HG03521 (cell line): ENCODE data around the gene MAGEA12.
"Not testable (repeated sequence)": the region's sequence is repeated elsewhere in the genome, so short reads cannot be mapped to it uniquely, and the experiment has no call there.

ENCODE experiments used
- ATAC-seq: cut with Tn5 transposase; IDR thresholded peaks from one replicate; pipeline ENCODE4 v1.9.1; 2021; ENCODE audit warnings: mild to moderate bottlenecking, moderate library complexity; ENCODE audit not compliant: unreplicated experiment

The MAGEA12 gene

GRCh38 chrX:152761582-152761981 is 28.0 kb downstream of the MAGEA12 start:
- not testable (repeated sequence) for ATAC-seq

DNA sequence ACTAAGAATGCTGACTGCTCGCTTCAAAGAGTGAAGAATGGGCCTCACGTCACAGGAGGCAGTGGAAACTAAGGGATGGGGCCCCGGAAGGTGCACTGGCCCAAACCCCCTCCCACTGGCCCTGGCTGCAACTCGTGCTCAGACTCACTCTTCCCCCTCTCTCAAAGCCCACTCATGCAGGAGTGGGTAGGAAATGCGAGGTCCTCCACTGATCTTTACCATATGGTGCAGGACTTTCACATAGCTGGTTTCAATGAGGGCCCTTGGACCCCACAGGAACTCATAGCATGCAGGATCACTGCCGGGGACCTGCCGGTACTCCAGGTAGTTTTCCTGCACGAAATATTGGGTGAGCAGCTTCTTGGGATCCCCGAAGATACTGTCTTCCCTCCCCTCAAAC is 33.0 kb downstream of the MAGEA12 start:
- not testable (repeated sequence) for ATAC-seq

DNA sequence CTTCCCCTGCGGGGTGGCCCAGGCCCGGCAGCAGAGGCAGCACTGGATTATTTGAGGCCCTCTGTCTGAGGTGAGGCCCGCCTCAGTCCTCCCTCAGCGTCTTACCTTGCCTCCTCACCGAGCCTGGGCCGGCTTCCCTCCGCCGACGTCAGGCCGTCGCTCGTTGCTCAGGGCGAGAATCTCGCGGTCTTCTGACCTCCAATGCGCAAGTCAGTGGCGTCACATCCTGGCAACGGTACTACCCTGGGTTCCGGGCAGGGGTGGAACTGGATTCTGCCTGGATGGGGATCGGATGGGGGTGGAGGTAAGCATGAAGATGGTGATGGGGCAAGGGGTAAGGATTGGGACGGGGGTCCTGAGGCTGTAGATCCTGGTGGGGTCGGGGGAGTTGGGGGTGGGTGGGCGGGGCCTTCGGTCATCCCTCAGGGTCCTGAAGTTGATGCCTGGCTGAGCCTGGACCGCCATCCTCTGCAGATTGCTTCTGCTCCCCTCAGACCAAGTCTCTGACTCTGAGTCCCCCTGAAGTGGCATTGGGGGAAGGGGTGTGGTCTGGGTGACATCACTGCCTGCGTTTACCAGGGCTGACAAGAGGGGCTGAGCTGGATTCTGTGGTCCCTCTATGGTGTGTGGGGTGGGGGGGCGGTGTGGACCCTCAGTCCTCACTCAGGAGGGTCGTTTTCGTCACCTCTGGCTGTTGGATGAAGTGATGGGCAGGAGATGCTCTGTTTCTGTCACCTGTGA is 36.2 kb downstream of the MAGEA12 start, which contains the start of gene MAGEA6:
Gene MAGEA6 (minus strand): TSS at position 141 of the 741 bp plus-strand sequence. CDS start 2,039 bp downstream, outside the sequence.
- ATAC-seq, result not testable (repeated sequence)

DNA sequence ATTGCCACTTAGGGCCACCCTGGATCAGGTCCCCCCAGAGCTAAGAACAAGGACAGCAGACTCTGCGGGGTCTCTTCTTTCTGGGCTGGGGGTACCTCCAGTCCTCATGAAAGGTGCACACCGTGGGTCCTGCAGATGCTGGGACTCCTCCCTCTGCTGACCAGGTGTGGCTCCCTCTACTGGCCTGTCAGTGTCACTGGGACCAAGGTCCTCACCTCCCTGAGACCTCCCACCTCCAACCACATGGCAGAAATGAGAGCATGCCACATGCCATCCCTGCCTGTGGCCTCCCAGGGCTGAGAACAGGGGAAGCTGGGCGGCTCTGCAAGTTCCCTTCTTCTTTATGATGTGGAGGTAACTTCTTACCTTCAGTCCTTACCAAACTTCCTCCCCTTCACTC is 53.5 kb downstream of the MAGEA12 start:
- ATAC-seq, result peak; percentile 81
